Kasumi-1 (cell line): Measurements from ENCODE around the gene TMEM128.
"Not testable (repeated sequence)": the region's sequence is repeated elsewhere in the genome, so short reads cannot be mapped to it uniquely, and the experiment has no call there.

ENCODE experiments used
- DNase-seq, 2 experiments: peaks; one replicate each; lab custom pipeline; 2025; lab: John Stamatoyannopoulos, UW

TMEM128 gene

DNA sequence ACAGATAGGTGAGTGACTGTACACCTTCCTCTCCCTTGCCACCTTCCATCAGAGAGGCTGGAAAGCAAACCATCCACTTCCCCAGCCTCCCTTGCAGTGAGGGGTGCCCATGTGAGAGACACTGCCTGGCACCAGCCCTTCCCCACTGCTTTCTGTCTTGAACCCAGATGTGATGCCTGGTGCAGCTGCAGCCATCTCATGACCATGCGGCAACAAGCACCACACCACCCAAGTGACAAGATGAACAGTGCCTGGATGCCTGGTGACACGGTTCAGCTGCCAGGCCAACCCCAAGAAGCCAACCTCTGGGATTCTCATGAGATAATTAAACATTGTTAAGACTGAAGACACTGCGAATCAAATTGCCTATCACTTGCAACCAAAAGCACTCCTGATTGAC is 52.7 kb downstream of the TMEM128 start:
- DNase-seq: no peak

DNA sequence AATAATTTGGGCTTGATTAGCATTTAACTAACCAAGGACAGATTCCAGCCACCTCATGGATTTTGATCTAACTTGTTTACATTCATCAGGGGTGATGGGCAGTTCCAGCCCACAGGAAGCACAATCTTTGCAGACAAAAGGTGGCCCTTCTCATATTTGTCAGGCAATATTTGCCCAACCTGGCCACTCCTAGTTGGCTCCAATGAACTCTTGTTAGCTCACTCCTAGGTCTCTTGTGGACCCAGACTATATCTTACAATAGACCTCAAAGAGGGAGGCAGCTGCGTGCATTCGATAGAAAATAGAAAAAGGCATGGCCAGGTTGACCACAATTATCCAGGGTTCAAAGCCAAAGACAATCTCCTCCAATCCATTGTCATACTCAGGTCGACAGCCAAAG is 59.5 kb downstream of the TMEM128 start:
- DNase-seq: not testable (repeated sequence)
